Mesenchymal stem cell (in vitro differentiated cells and primary cell): ENCODE data around the gene AMN.
A peak's percentile ranks its signal among the peaks of the same experiment; 100 is the strongest.

Experiments used
- DNase-seq: peaks from one replicate; pipeline ENCODE4 v3.0.0-alpha.2; 2013
- H2AFZ ChIP-seq: one replicate; pipeline ENCODE4 v1.6.1; 2013; ENCODE audit warnings: low read depth, mild to moderate bottlenecking, control low read depth, inconsistent platforms, low read length, moderate library complexity
- H2AK5ac ChIP-seq: 2 replicates; pipeline ENCODE4 v1.6.1; 2013; ENCODE audit warnings: low read length, moderate library complexity, mild to moderate bottlenecking, inconsistent platforms; ENCODE audit not compliant: severe bottlenecking
- H2BK120ac ChIP-seq: one replicate; pipeline ENCODE4 v1.6.1; 2013; ENCODE audit warnings: low read depth, mild to moderate bottlenecking, inconsistent platforms, low read length, moderate library complexity
- H2BK12ac ChIP-seq, 2 experiments: one replicate each; pipeline ENCODE4 v1.6.1; 2013; ENCODE audit warnings: inconsistent platforms in 2 of 2, low read length in 2 of 2, mild to moderate bottlenecking in 2 of 2, moderate library complexity in 2 of 2, control low read depth in 1 of 2
- H2BK15ac ChIP-seq: one replicate; pipeline ENCODE4 v1.6.1; 2013; ENCODE audit warnings: mild to moderate bottlenecking, low read depth, inconsistent platforms; ENCODE audit not compliant: poor library complexity, severe bottlenecking
- H2BK5ac ChIP-seq: 2 replicates; pipeline ENCODE4 v1.6.1; 2013; ENCODE audit warnings: low read depth, mild to moderate bottlenecking, low read length, control low read depth, inconsistent platforms; ENCODE audit not compliant: poor library complexity, severe bottlenecking
- H3K14ac ChIP-seq, 2 experiments: one replicate each; pipeline ENCODE4 v1.6.1; 2013; ENCODE audit warnings: inconsistent platforms in 2 of 2, low read length in 2 of 2, control low read depth in 1 of 2, mild to moderate bottlenecking in 1 of 2, moderate library complexity in 1 of 2
- H3K18ac ChIP-seq, 2 experiments: one replicate each; pipeline ENCODE4 v1.6.1; 2013; ENCODE audit warnings: inconsistent platforms in 2 of 2, low read length in 2 of 2, control low read depth in 1 of 2, low read depth in 1 of 2, mild to moderate bottlenecking in 1 of 2
- H3K23ac ChIP-seq, 2 experiments: one replicate each; pipeline ENCODE4 v1.6.1; 2013; ENCODE audit warnings: inconsistent platforms in 2 of 2, low read length in 2 of 2, mild to moderate bottlenecking in 2 of 2, moderate library complexity in 2 of 2, control low read depth in 1 of 2
- H3K27ac ChIP-seq: 2 replicates; pipeline ENCODE4 v1.5.1; 2013; ENCODE audit warnings: mild to moderate bottlenecking, moderate library complexity, low read length, control low read depth, inconsistent platforms; ENCODE audit not compliant: poor library complexity, severe bottlenecking
- H3K27me3 ChIP-seq, 2 experiments: 2 replicates each; pipeline versions ENCODE4 v1.6.1 to v1.7.0; 2013; ENCODE audit warnings: low read length in 2 of 2, mild to moderate bottlenecking in 2 of 2, moderate library complexity in 2 of 2, control low read depth in 1 of 2, inconsistent platforms in 1 of 2; ENCODE audit not compliant: control insufficient read depth in 1 of 2, insufficient read depth in 1 of 2
- H3K36me3 ChIP-seq, 2 experiments: 2 replicates each; pipeline versions ENCODE4 v1.6.1 to v1.7.0; 2013; ENCODE audit warnings: low read length in 2 of 2, control low read depth in 1 of 2, inconsistent platforms in 1 of 2, low read depth in 1 of 2, mild to moderate bottlenecking in 1 of 2; ENCODE audit not compliant: insufficient read depth in 2 of 2, control insufficient read depth in 1 of 2
- H3K4ac ChIP-seq, 2 experiments: one replicate each; pipeline ENCODE4 v1.6.1; 2013; ENCODE audit warnings: inconsistent platforms in 2 of 2, low read length in 2 of 2, mild to moderate bottlenecking in 2 of 2, moderate library complexity in 2 of 2, control low read depth in 1 of 2, low read depth in 1 of 2
- H3K4me1 ChIP-seq: 2 replicates; pipeline ENCODE4 v1.6.1; 2013; ENCODE audit warnings: low read depth, low read length, control low read depth; ENCODE audit not compliant: control insufficient read depth, insufficient read depth
- H3K4me2 ChIP-seq: 2 replicates; pipeline ENCODE4 v1.6.1; 2013; ENCODE audit warnings: low read length, mild to moderate bottlenecking, inconsistent platforms; ENCODE audit not compliant: poor library complexity, severe bottlenecking
- H3K4me3 ChIP-seq, 2 experiments: 2 replicates each; pipeline versions ENCODE4 v1.5.1 to v1.7.0; 2013; ENCODE audit warnings: low read length in 2 of 2, mild to moderate bottlenecking in 2 of 2, control low read depth in 1 of 2, low read depth in 1 of 2; ENCODE audit not compliant: insufficient read depth in 1 of 2
- H3K79me1 ChIP-seq: replicated peaks from 2 replicates; pipeline ENCODE4 v1.6.1; 2013; ENCODE audit warnings: mild to moderate bottlenecking, control low read depth, low read length, inconsistent platforms; ENCODE audit not compliant: poor library complexity, severe bottlenecking
- H3K9ac ChIP-seq: 2 replicates; pipeline ENCODE4 v1.7.0; 2013; ENCODE audit warnings: mild to moderate bottlenecking, low read length, moderate library complexity
- H3K9me3 ChIP-seq: 2 replicates; pipeline ENCODE4 v1.7.0; 2013; ENCODE audit warnings: mild to moderate bottlenecking, low read length; ENCODE audit not compliant: control insufficient read depth
- H4K8ac ChIP-seq: one replicate; pipeline ENCODE4 v1.6.1; 2013; ENCODE audit warnings: inconsistent platforms, mild to moderate bottlenecking, low read length, moderate library complexity
- H4K91ac ChIP-seq: one replicate; pipeline ENCODE4 v1.6.1; 2013; ENCODE audit warnings: mild to moderate bottlenecking, low read length, inconsistent platforms
- WGBS: methylation state at CpG from one replicate; pipeline ENCODE4 v1.1.7; 2013; ENCODE audit warnings: mixed read lengths; 5-methylcytosine and 5-hydroxymethylcytosine counted together

Gene AMN

DNA sequence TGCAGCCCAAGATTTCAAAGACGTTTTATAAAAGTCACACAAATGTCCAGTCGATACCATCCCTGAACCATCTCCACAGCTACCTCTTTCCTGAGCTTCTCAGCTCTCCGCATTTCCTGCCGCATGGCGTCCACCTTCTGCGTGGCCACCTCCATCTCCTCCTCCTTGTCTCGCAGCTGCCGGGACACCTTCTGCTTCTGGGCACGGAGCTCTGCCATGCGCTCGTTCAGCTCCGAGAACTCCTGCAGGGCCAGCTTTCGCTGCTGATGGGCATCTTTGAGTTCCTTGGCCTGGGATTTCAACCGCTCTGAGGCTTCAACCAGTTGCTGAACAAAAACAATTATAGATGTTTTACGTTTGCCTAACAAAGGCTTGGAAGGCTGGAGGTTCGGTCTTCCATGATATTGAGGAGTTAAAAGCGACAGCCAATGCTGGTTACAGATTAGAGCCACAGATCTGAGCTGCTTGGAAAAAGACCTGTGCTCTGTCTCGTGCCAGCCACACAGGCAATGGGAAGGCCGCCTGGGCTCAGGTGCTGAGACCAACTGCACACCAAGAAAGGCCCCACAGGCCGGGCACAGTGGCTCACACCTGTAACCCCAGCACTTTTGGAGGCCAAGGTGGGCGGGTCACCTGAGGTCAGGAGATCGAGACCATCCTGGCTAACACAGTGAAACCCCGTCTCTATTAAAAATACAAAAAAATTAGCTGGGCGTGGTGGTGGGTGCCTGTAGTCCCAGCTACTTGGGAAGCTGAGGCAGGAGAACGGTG is 49.6 kb downstream of the AMN start:
- no peak for DNase-seq
- Histone ChIP-seq H2BK12ac (no peak overlapping the region), H3K36me3 (peaks cover 75 to 96% of the 10 kb centered on the region in 2 experiments), H3K4ac (no peak overlapping the region), H3K9me3 (no peaks in the 10 kb centered on the region), H3K18ac (no peak overlapping the region), H2AK5ac (no peak overlapping the region), H2BK15ac (no peak overlapping the region), H3K79me1 (peaks cover 42% of the 10 kb centered on the region), H3K4me3 (no peak overlapping the region), H3K9ac (no peak overlapping the region), H2AFZ (no peak overlapping the region), H3K27me3 (no peaks in the 10 kb centered on the region), H3K4me2 (no peak overlapping the region), H4K91ac (no peak overlapping the region), H2BK120ac (no peak overlapping the region), H2BK5ac (no peak overlapping the region), H3K14ac (no peak overlapping the region), H3K4me1 (no peaks in the 10 kb centered on the region), H3K23ac (no peak overlapping the region), H3K27ac (no peak overlapping the region), H4K8ac (no peak overlapping the region)
- WGBS, result 95% methylated on average over 24 of the region's 25 CpGs

- Histone ChIP-seq H4K91ac (peak overlapping the region; percentile 31), H3K4me3 (no peak overlapping the region), H3K4me1 (no peaks in the 10 kb centered on the region), H2BK15ac (no peak overlapping the region), H2AFZ (no peak overlapping the region), H3K79me1 (peaks cover 46% of the 10 kb centered on the region), H3K4me2 (no peak overlapping the region), H2BK120ac (no peak overlapping the region), H3K36me3 (peaks cover 80 to 96% of the 10 kb centered on the region in 2 experiments), H2BK5ac (no peak overlapping the region), H2BK12ac (no peak overlapping the region), H4K8ac (no peak overlapping the region), H3K27me3 (no peaks in the 10 kb centered on the region), H3K27ac (no peak overlapping the region), H3K9ac (no peak overlapping the region), H3K4ac (no peak overlapping the region), H3K9me3 (no peaks in the 10 kb centered on the region), H2AK5ac (no peak overlapping the region), H3K14ac (no peak overlapping the region), H3K23ac (no peak overlapping the region), H3K18ac (no peak overlapping the region)
- WGBS, result 95% methylated on average over 19 of the region's 22 CpGs
- DNase-seq, result no peak
These were observed 51.3 kb downstream of the AMN start for GRCh38 chr14:102973706-102974285.

- Histone ChIP-seq H3K36me3 (peaks cover 76 to 94% of the 10 kb centered on the region in 2 experiments), H3K9me3 (no peaks in the 10 kb centered on the region), H4K91ac (no peak overlapping the region), H3K23ac (no peak overlapping the region), H3K4me2 (no peak overlapping the region), H2AFZ (no peak overlapping the region), H3K4me3 (no peak overlapping the region), H3K9ac (no peak overlapping the region), H2BK120ac (no peak overlapping the region), H2AK5ac (no peak overlapping the region), H3K27me3 (no peaks in the 10 kb centered on the region), H3K79me1 (peaks cover 40% of the 10 kb centered on the region), H4K8ac (no peak overlapping the region), H3K27ac (no peak overlapping the region), H2BK5ac (no peak overlapping the region), H2BK12ac (no peak overlapping the region), H2BK15ac (no peak overlapping the region), H3K14ac (no peak overlapping the region), H3K4me1 (no peaks in the 10 kb centered on the region), H3K4ac (no peak overlapping the region), H3K18ac (no peak overlapping the region)
- WGBS, result 93% methylated on average over 17 of the region's 17 CpGs
- no peak for DNase-seq
These were observed 53.2 kb downstream of the AMN start for GRCh38 chr14:102975662-102976061.

GRCh38 chr14:102977475-102977874 is 55.0 kb downstream of the AMN start:
- Histone ChIP-seq H3K36me3 (peaks cover 82 to 96% of the 10 kb centered on the region in 2 experiments), H2BK12ac (no peak overlapping the region), H3K9me3 (no peaks in the 10 kb centered on the region), H3K9ac (no peak overlapping the region), H3K4me1 (no peaks in the 10 kb centered on the region), H3K23ac (no peak overlapping the region), H3K4me2 (no peak overlapping the region), H3K14ac (no peak overlapping the region), H2BK15ac (no peak overlapping the region), H3K18ac (no peak overlapping the region), H4K91ac (no peak overlapping the region), H3K4me3 (no peak overlapping the region), H3K27me3 (no peaks in the 10 kb centered on the region), H4K8ac (no peak overlapping the region), H3K4ac (no peak overlapping the region), H3K27ac (no peak overlapping the region), H2BK120ac (no peak overlapping the region), H2AFZ (no peak overlapping the region), H3K79me1 (peaks cover 46% of the 10 kb centered on the region), H2AK5ac (no peak overlapping the region), H2BK5ac (no peak overlapping the region)
- DNase-seq, result no peak
- WGBS, result 95% methylated on average over 8 of the region's 8 CpGs
